Neural cell (in vitro differentiated cells): ENCODE measurements around the gene STUM. TPM values are rescaled to one million over a fixed set of nuclear protein-coding genes. Genes with fewer than 3 reads are reported as not detected.

Experiments
- H2AFZ ChIP-seq: fragments of 200-600, 300-800 bp; sonication (generic), shearing (Covaris generic); 2 replicates; pipeline ENCODE4 v1.6.0; 2014; ENCODE audit warnings: low read depth, mild to moderate bottlenecking, antibody characterized with exemption, low read length, moderate library complexity
- H3F3A ChIP-seq: fragments of 200-600 bp; shearing (Covaris generic); 2 replicates; pipeline ENCODE4 v1.6.1; 2016; ENCODE audit warnings: mild to moderate bottlenecking, moderate library complexity, mixed read lengths, antibody characterized with exemption, low read length; ENCODE audit not compliant: insufficient read depth, poor library complexity, severe bottlenecking
- H3K27ac ChIP-seq: fragments of 200-600, 300-800 bp; sonication (generic), shearing (Covaris generic); 2 replicates; pipeline ENCODE4 v1.5.1; 2014; ENCODE audit warnings: mild to moderate bottlenecking, low read length, moderate library complexity
- H3K27me3 ChIP-seq: fragments of 300-800, 200-600 bp; sonication (generic), shearing (Covaris generic); 2 replicates; pipeline ENCODE4 v1.6.0; 2014; ENCODE audit warnings: mild to moderate bottlenecking, low read depth, low read length, moderate library complexity; ENCODE audit not compliant: insufficient read depth
- H3K36me3 ChIP-seq: fragments of 300-800, 200-600 bp; sonication (generic), shearing (Covaris generic); 2 replicates; pipeline ENCODE4 v1.5.1; 2014; ENCODE audit warnings: mild to moderate bottlenecking, antibody characterized with exemption, low read length, moderate library complexity; ENCODE audit not compliant: insufficient read depth
- H3K4me2 ChIP-seq: fragments of 300-800, 200-600 bp; sonication (generic), shearing (Covaris generic); 2 replicates; pipeline ENCODE4 v1.6.0; 2014; ENCODE audit warnings: mild to moderate bottlenecking, low read length
- H3K4me3 ChIP-seq: fragments of 300-800, 200-600 bp; sonication (generic), shearing (Covaris generic); 2 replicates; pipeline ENCODE4 v1.5.1; 2014; ENCODE audit warnings: mild to moderate bottlenecking, low read length, moderate library complexity
- H3K79me2 ChIP-seq: fragments of 200-600 bp; shearing (Covaris generic); replicated peaks from 2 replicates; pipeline ENCODE4 v1.6.0; 2014; ENCODE audit warnings: mild to moderate bottlenecking, low read length, moderate library complexity; ENCODE audit not compliant: insufficient read depth
- H3K9ac ChIP-seq: fragments of 300-800, 200-600 bp; sonication (generic), shearing (Covaris generic); 2 replicates; pipeline ENCODE4 v1.6.1; 2016; ENCODE audit warnings: mild to moderate bottlenecking, low read length, mixed read lengths
- H3K9me2 ChIP-seq: fragments of 200-600 bp; shearing (Covaris generic); 2 replicates; pipeline ENCODE4 v1.6.1; 2016; ENCODE audit warnings: mild to moderate bottlenecking, low read length, mixed read lengths; ENCODE audit not compliant: insufficient read depth
- H3K9me3 ChIP-seq: fragments of 200-600, 300-800 bp; sonication (generic), shearing (Covaris generic); 2 replicates; pipeline ENCODE4 v1.6.1; 2016; ENCODE audit warnings: mild to moderate bottlenecking, mixed run types, low read length, moderate library complexity, mixed read lengths
- H4K20me1 ChIP-seq: fragments of 200-600 bp; shearing (Covaris generic); 2 replicates; pipeline ENCODE4 v1.6.1; 2016; ENCODE audit warnings: mild to moderate bottlenecking, mixed run types; ENCODE audit not compliant: insufficient read depth
- CTCF ChIP-seq: fragments of 450-650 bp; IDR thresholded peaks from 2 replicates; pipeline ENCODE4 v1.5.1; 2014; ENCODE audit warnings: antibody characterized with exemption, mild to moderate bottlenecking, moderate library complexity; ENCODE audit not compliant: poor library complexity, severe bottlenecking
- EP300 ChIP-seq: fragments of 450-650 bp; conservative IDR thresholded peaks from 2 replicates; pipeline ENCODE4 v1.6.1; 2014; ENCODE audit warnings: antibody characterized with exemption, mild to moderate bottlenecking, moderate library complexity; ENCODE audit not compliant: poor library complexity, severe bottlenecking
- EZH2 ChIP-seq: fragments of 200-600, 300-800 bp; shearing (Covaris generic), sonication (generic); IDR thresholded peaks from 2 replicates; pipeline ENCODE4 v1.6.1; 2014; ENCODE audit warnings: antibody characterized with exemption, low read length, borderline replicate concordance, mild to moderate bottlenecking; ENCODE audit not compliant: insufficient read depth, poor library complexity, severe bottlenecking
- MXI1 ChIP-seq: fragments of 450-650 bp; conservative IDR thresholded peaks from 2 replicates; pipeline ENCODE4 v1.6.1; 2014; ENCODE audit warnings: antibody characterized with exemption, mild to moderate bottlenecking; ENCODE audit not compliant: poor library complexity, severe bottlenecking
- POLR2AphosphoS5 ChIP-seq: IDR thresholded peaks from 2 replicates; pipeline ENCODE4 v1.6.1; 2012
- RAD21 ChIP-seq: fragments of 450-650 bp; conservative IDR thresholded peaks from 2 replicates; pipeline ENCODE4 v1.6.1; 2014; ENCODE audit warnings: antibody characterized with exemption, mild to moderate bottlenecking, moderate library complexity
- SMC3 ChIP-seq: fragments of 450-650 bp; conservative IDR thresholded peaks from 2 replicates; pipeline ENCODE4 v1.6.1; 2014; ENCODE audit warnings: antibody characterized with exemption, mild to moderate bottlenecking, moderate library complexity; ENCODE audit not compliant: poor library complexity
- TAF1 ChIP-seq: IDR thresholded peaks from 2 replicates; pipeline ENCODE4 v1.6.1; 2012; ENCODE audit warnings: low read depth
- polyA plus RNA-seq: library from polyadenylated mRNA; depleted of rRNA; stranded (reverse); fragments of >200 nt; gene quantifications from 2 replicates; pipeline ENCODE4 v1.2.3, GENCODE V29; 2014
- TF ChIP-seq, protein P1 (sequence below): IDR thresholded peaks from 2 replicates; pipeline ENCODE4 v1.6.1; 2012; ENCODE audit warnings: borderline replicate concordance

The STUM gene
- polyA plus RNA-seq, 1 donor from 2014 or later: 0.52 TPM

GRCh38 chr1:226640321-226641136 is 92.0 kb downstream of the STUM start:
- no peaks in the 10 kb centered on the region for H3K36me3 ChIP-seq
- no peak overlapping the region for H3K27ac ChIP-seq

DNA sequence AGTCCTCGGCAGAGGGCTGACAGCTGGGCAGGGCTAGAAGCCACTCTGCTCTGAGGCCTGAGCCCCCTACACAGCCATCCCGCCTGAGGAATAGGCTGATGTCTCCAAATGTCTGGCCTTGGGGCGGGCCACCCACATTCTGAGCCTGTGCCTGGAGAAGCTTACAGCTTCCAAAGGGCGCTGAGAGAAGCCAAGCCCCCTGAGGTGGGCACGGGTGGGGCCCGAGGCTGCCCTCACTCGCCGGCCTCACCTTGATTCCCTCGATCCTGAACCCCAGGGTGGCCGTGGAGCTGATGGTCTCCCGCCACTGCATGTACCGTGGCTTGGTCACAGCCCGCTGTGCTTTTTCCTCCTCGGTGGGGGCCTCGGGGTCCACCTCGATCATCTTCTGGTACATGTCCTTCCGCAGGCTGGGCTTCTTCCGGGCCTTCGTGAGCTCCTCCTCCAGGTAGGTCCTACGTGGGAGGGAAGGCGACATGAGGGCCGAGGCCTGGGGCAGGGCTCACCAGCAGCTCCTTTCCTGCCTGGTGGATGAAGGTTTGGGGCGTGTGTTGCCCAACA is 93.2 kb downstream of the STUM start:
- Histone ChIP-seq H3F3A (no peaks in the 10 kb centered on the region), H3K79me2 (no peaks in the 10 kb centered on the region), H3K36me3 (no peaks in the 10 kb centered on the region), H3K4me3 (no peak overlapping the region), H4K20me1 (no peaks in the 10 kb centered on the region), H3K9ac (no peak overlapping the region), H3K4me2 (no peak overlapping the region), H3K27ac (no peak overlapping the region), H3K9me2 (no peaks in the 10 kb centered on the region), H3K27me3 (no peaks in the 10 kb centered on the region), H2AFZ (no peak overlapping the region), H3K9me3 (no peaks in the 10 kb centered on the region)
- TF ChIP-seq TAF1 (no peak), SMC3 (no peak), RAD21 (no peak), MXI1 (no peak), CTCF (no peak), EP300 (no peak), EZH2 (no peak)

More at GRCh38 chr1:226640321-226641136, 92.0 kb downstream of the STUM start:
- no peak for TF ChIP-seq CTCF
- no peak for TF ChIP-seq EP300
- TF ChIP-seq RAD21: no peak
- TF ChIP-seq MXI1: no peak
- no peak for TF ChIP-seq EZH2
- TF ChIP-seq SMC3: no peak
- TF ChIP-seq TAF1: no peak
- TF ChIP-seq, protein P1, sequence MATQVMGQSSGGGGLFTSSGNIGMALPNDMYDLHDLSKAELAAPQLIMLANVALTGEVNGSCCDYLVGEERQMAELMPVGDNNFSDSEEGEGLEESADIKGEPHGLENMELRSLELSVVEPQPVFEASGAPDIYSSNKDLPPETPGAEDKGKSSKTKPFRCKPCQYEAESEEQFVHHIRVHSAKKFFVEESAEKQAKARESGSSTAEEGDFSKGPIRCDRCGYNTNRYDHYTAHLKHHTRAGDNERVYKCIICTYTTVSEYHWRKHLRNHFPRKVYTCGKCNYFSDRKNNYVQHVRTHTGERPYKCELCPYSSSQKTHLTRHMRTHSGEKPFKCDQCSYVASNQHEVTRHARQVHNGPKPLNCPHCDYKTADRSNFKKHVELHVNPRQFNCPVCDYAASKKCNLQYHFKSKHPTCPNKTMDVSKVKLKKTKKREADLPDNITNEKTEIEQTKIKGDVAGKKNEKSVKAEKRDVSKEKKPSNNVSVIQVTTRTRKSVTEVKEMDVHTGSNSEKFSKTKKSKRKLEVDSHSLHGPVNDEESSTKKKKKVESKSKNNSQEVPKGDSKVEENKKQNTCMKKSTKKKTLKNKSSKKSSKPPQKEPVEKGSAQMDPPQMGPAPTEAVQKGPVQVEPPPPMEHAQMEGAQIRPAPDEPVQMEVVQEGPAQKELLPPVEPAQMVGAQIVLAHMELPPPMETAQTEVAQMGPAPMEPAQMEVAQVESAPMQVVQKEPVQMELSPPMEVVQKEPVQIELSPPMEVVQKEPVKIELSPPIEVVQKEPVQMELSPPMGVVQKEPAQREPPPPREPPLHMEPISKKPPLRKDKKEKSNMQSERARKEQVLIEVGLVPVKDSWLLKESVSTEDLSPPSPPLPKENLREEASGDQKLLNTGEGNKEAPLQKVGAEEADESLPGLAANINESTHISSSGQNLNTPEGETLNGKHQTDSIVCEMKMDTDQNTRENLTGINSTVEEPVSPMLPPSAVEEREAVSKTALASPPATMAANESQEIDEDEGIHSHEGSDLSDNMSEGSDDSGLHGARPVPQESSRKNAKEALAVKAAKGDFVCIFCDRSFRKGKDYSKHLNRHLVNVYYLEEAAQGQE: no peak
- TF ChIP-seq POLR2AphosphoS5: no peak
- no peaks in the 10 kb centered on the region for H3F3A ChIP-seq
- no peaks in the 10 kb centered on the region for H3K79me2 ChIP-seq
- no peaks in the 10 kb centered on the region for H3K27me3 ChIP-seq
- H3K4me2 ChIP-seq: no peak overlapping the region
- no peak overlapping the region for H3K9ac ChIP-seq
- no peaks in the 10 kb centered on the region for H4K20me1 ChIP-seq
- H3K4me3 ChIP-seq: no peak overlapping the region
- H3K9me2 ChIP-seq: no peaks in the 10 kb centered on the region
- H2AFZ ChIP-seq: no peak overlapping the region
- no peaks in the 10 kb centered on the region for H3K9me3 ChIP-seq
